Measurements from ENCODE around the gene PCNX3.
"Not testable (repeated sequence)": the region's sequence is repeated elsewhere in the genome, so short reads cannot be mapped to it uniquely, and the experiment has no call there.

Gene PCNX3

DNA sequence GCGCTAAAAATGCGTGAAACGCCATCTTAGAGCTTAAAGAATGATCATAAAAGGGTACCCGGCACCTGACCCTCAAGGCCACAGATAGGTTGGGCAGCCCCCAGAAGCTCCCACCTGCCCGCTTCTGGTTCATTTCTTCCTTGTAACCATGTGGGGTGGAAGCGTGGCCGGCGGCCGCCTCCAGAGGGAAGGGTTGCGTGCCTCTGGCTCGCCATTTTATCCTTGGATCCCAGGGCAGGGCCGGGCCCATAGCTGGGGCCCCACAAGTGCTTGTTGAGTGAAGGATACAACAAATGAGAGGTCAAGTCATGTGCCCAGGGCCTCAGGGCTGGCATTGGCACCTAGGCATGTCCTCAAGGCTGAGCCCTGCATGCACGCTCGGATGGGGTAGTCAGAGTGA, 5.9 kb downstream of the PCNX3 start:
- no peak for DNase-seq

DNA sequence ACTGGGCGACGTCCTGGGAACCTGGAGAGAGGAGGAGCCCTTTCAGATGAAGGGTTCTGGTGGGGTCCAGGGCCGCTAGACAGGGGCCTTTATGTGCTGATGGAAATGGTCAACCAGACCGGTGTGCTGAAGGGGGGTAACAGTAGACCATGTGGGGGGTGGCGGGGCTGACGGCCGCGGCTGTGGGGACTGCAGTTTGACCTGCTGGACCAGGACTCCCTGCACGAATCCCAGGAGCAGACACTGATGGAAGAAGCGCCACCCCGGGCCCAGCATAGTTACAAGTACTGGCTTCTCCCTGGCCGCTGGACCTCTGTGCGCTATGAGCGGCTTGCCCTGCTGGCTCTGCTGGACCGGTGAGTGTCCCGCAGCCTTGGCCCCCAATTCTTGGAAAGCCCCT, 6.4 kb downstream of the PCNX3 start:
- DNase-seq = no peak

DNA sequence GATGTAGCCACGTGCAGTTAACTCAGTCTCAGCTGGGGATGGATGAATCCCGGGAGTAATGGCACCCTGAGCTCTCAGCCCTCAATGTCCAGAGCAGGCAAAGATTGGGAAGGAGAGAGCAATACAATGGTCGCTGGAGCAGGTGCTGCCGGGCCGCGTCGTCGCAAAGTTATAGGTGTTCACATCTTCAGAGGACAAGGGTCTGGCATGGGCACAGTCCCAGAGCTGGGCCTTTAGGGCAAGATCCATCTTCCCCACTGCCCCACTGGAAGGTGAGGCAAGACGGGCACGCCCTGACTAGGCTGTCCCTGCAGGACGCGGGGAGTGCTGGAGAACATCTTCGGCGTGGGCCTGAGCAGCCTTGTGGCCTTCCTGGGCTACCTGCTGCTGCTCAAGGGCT, 7.6 kb downstream of the PCNX3 start:
- no peak for DNase-seq

DNA sequence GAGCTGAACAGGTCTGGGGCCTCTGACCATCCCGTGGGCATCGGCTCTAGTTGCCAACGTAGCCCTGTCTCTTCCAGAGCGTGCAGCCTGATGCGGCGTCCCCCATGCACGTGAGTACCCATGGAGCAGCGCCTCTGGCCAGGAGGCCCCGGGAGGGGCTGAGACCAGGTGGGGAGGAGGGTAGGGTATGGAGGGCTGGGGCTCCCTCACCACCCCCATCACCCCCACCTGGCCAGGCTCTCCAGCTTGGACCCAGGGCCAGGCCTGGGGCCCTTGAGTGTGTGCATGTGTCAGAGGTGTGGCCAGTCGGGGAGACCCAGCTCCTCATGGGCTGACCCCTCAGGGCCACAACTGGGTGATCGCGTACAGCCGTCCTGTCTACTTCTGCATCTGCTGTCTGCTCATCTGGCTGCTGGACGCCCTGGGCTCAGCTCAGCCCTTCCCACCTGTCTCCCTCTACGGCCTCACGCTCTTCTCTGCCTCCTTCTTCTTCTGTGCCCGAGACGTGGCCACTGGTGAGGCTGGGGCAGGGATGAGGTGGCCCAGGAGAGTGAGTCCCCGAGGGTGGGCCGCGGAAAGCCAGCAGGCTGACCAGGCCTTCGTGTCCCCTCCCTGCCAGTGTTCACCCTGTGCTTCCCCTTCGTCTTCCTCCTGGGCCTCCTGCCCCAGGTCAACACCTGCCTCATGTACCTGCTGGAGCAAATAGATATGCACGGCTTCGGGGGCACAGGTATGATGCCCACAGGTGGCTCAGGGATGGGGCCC, 8.5 kb downstream of the PCNX3 start:
- DNase-seq = no peak

DNA sequence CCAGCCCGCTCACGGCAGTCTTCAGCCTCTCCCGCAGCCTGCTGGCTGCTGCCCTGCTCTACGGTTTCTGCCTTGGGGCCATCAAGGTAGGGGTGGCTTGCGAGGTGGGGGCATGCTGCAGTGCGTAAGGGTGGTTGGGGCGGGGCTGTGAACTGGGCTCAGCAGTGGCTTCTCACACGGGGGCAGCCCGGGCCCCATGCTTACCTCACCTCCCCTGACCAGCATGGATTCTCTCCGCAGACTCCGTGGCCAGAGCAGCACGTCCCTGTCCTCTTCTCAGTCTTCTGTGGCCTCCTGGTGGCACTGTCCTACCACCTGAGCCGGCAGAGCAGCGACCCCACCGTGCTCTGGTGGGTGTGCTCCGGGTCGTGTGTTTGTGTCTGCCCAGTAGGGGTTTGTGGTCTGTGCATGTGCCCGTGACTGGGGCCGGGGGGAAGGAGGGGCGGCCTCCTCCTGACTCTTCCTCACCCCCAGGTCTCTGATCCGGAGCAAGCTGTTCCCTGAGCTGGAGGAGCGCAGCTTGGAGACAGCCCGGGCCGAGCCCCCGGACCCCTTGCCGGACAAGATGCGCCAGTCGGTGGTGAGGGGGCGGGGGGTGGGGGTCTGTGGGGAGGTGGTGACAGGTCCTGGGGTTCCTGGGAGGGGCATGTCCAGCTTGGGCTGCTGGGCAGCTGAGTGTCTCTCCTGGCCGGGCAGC, 9.5 kb downstream of the PCNX3 start:
- DNase-seq = no peak

DNA sequence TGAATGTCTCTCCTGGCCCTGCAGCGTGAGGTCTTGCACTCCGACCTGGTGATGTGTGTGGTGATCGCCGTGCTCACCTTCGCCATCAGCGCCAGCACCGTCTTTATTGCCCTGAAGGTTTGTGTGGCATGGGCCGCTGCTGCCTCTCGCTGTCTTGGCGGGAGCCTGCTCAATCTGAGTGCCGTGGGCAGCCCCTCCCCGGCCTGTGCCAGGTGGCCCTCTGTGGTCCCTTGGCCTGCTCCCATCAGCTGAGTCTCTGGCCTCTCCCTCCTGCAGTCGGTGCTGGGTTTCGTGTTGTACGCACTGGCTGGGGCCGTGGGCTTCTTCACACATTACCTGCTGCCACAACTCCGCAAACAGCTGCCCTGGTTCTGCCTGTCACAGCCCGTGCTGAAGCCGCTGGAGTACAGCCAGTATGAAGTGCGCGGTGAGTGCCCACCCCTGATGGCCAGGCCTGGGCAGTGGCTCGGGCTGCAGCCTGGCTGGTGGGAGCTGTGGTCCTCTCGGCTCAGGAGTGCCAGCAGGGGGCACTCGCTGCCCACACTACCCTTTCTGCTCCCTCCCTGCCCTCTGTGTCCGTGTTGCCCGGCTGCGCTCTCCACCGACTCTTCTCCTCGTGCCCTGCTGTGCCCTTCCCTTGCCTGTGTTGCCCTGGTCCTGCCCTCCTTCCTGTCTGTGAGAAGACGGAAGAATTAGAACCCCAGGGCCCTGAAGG, 10.2 kb downstream of the PCNX3 start:
- no peak for DNase-seq

DNA sequence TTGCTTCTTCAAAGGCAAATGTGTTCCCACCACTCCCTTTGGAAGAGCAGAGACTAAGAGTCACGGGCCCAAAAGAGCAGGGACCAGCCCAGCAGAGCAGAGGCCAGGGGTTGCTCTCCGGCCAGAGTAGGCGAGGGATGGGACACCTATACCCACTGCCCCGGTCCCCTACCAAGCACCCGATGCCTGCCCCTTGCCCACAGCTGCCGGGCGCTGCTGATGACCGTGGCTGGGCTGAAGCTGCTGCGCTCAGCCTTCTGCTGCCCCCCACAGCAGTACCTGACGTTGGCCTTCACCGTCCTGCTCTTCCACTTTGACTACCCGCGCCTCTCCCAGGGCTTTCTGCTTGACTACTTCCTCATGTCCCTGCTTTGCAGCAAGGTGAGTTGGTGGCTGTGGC, 11.6 kb downstream of the PCNX3 start:
- DNase-seq = no peak

DNA sequence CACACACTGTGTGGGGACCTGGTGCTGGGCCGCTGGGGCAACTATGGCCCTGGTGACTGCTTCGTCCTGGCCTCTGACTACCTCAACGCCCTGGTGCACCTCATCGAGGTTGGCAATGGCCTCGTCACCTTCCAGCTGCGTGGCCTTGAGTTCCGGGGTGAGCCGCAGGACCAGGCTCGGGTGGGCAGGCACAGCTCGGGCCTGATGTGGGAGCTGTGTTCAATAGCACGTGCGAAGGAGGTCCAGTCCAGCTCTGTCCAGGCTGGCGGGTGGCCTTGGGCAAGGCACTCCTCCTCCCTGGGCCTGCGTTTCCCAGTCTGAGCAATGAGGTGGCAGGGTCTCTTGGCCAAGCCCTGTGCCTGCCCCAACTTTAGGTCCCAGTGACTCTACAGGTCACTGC, 14.0 kb downstream of the PCNX3 start:
- DNase-seq = no peak

DNA sequence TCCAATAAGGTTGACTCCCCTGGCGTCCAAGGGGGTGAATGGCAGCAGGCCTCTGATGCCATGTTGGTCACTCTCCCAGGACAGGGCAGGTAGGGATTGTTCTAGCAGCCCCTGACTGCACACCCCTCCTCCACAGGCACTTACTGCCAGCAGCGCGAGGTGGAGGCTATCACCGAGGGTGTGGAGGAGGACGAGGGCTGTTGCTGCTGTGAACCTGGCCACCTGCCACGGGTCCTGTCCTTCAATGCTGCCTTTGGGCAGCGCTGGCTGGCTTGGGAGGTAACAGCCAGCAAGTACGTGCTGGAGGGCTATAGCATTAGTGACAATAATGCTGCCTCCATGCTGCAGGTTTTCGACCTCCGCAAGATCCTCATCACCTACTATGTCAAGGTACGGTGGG, 14.6 kb downstream of the PCNX3 start:
- DNase-seq = no peak

DNA sequence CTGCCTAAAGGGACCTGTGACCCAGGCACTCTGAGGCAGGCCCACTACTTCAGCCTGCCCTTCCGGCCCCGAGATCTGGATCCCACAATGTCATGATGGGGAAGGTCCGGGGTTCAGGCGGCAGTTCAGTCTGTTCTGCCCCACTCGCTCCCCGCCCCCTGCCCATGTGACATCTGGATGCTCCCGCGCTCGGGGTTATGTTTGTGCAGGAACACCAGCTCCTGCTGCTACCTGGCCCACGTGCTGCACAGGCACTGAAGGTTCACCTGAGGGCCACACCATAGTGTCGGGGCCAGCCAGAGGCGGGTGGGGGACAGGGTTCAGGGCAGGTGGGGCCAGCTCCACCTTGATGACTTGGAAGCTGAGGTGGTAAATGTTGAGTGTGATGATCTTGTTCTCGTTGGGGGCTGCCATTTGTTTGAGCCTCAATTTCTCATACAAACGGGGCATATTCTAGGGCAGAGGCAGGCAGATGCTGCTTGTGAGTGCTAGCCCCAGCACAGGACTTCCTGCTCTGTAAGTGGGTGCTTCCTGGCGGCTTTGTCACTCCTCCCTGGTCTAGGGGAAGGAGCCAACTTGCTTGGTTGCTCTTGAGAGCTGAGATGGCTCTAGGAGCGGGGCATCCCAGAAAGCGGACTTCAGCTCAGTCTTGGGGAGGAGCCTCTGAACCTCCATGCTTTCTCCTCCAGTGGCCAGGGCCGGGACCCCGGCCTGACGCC, 18.0 kb downstream of the PCNX3 start:
- no peak for DNase-seq

DNA sequence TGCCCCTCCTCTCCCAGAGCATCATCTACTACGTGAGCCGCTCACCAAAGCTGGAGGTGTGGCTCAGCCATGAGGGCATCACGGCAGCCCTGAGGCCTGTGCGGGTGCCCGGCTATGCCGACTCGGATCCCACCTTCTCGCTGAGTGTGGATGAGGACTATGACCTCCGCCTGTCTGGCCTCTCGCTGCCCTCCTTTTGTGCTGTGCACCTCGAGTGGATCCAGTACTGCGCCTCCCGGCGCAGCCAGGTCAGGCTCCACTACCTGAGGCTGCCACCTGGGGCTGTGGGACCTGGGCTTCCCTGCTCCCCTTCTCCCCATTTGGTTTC, 18.5 kb downstream of the PCNX3 start:
- DNase-seq = no peak

DNA sequence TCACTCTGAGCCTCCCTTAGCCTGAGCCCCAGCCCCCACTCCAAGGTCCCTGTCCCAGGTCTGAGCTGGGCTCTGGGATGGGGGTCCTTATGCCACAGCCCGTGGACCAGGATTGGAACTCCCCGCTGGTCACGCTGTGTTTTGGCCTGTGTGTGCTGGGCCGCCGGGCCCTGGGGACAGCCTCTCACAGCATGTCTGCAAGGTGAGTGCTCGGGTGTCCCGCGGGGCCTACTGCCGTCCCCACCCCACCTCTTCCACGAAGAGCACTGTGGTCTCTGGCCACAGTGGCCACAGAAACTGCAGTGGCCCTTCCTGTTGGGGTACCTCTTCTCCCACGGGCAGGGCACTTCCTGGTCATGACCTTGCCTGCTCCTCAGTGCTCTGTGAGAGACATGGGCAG, 18.9 kb downstream of the PCNX3 start:
- DNase-seq = no peak

DNA sequence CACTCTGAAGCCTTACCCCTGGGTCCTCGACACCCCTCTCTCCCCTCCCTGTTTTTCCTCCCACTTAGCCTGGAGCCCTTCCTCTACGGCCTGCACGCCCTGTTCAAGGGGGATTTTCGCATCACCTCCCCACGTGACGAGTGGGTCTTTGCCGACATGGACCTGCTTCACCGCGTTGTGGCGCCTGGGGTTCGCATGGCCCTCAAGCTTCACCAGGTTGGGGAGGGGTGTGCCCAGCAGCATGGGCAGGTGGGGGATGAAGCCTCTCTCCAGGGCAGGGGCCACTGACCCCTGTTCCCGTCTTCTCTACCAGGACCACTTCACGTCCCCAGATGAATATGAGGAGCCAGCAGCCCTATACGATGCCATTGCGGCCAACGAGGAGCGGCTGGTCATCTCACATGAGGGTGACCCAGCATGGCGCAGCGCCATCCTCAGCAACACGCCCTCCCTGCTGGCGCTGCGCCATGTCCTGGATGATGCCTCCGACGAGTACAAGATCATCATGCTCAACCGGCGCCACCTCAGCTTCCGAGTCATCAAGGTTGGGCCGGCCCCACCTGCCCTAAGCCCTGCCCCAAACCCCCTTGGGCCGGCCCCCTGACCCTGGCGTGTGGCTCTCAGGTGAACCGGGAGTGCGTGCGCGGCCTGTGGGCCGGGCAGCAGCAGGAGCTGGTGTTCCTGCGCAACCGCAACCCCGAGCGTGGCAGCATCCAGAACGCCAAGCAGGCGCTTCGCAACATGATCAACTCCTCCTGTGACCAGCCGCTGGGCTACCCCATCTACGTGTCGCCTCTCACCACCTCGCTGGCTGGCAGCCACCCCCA, 19.5 kb downstream of the PCNX3 start:
- DNase-seq = no peak

DNA sequence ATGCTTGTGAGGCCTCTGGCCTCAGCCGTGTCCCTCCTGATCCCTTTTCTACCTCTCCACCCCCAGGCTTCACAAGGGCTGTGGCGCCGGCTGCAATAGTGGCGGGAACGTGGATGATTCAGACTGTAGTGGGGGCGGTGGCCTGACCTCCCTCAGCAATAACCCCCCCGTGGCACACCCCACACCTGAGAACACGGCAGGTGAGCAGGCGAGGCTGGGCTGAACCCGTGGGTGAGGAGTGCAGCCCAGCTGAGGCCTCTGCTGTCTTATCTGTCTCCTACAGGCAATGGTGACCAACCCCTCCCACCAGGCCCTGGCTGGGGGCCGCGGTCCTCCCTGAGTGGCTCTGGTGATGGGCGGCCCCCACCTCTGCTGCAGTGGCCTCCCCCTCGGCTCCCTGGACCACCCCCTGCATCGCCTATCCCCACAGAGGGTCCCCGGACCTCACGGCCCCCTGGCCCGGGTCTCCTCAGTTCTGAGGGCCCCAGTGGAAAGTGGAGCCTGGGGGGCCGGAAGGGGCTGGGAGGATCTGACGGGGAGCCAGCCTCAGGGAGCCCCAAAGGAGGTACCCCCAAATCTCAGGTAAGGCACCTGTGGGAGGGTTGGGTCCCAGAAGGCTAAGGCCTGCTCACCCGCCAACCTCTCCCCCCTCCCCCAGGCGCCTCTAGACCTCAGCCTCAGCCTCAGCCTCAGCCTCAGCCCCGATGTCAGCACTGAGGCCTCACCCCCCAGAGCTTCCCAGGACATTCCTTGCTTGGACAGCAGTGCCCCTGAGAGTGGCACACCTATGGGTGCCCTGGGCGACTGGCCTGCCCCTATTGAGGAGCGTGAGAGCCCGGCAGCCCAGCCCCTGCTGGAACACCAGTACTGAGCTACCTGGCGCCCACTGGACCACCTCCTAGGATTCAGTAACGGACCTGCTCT, 20.8 kb downstream of the PCNX3 start:
- no peak for DNase-seq

DNA sequence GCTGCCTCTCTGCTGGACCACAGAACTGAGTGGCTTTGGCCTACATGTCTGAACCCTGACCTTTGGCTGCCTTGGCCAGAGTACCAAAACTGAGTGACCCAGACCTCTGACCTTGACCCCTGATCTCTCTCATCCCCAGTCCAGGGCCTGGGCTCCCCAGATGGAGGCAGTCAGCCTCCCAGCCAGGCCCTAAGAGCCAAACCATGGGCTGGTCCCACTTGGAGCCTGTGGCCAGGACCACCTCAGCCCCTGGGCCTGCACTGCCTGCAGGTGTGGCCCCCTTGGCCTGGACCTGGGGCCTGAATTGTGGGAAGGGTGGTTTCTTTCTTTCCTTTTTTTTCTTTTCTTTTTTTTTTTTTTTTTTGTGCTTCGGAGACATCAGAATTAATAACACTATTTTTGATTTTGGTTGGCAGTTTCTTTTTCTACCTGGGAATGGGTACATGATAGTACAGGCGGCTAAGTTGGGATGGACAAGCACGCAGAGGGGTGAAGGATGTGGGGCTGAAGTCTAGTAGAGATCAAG, 21.5 kb downstream of the PCNX3 start:
- DNase-seq = no peak

DNA sequence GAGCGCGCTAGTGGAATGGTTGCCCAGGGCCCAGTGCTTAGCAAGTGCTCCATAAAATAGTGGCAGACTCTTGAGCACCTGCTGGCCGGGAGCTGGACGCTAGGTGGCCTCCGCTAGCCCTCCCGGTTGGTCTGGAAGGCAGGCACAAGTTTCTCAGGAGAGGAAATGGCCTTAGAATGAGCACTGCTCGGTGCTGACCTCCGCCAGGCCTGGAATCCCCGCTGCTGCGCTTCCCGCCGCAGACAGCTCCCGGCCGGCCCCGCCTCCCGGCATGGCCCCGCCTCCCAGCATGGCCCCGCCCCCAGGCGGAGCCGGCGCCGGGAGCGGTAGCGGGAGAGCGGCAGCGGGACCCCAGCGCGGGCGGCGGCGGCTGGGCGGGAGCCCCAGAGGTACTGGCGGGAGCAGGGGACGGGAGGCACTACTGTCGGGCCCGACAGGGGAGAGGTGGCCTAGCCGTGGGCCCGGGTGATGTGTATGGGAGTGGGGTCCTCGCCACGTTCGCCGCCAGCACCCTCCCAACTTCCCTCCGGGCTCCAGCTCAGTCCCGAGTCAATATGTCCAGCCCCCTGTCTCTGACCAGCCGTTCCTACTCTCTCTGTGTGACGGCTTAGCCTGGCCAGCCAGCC, 22.3 kb downstream of the PCNX3 start, which contains the start of gene SIPA1:
Gene SIPA1, plus strand, starts transcription at position 308 of the 626 bp plus-strand sequence. CDS start 2,821 bp downstream, outside the sequence.
- DNase-seq = peak; percentile 82

DNA sequence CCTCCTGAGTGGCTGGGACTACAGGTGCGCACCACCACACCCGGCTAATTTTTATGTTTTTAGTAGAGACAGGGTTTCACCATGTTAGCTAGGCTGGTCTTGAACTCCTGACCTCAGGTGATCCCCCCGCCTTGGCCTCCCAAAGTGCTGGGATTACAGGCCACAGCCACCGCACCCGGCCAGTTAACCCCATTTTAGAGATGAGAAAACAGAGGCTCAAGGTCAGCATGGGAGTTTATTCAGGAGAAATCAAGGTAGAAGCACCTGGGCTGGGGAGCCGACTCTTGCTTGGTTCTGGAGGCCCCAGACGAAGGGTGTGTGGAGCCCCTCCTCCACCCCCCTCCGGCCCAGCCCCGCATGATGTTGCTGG, 23.6 kb downstream of the PCNX3 start:
- not testable (repeated sequence) for DNase-seq

DNA sequence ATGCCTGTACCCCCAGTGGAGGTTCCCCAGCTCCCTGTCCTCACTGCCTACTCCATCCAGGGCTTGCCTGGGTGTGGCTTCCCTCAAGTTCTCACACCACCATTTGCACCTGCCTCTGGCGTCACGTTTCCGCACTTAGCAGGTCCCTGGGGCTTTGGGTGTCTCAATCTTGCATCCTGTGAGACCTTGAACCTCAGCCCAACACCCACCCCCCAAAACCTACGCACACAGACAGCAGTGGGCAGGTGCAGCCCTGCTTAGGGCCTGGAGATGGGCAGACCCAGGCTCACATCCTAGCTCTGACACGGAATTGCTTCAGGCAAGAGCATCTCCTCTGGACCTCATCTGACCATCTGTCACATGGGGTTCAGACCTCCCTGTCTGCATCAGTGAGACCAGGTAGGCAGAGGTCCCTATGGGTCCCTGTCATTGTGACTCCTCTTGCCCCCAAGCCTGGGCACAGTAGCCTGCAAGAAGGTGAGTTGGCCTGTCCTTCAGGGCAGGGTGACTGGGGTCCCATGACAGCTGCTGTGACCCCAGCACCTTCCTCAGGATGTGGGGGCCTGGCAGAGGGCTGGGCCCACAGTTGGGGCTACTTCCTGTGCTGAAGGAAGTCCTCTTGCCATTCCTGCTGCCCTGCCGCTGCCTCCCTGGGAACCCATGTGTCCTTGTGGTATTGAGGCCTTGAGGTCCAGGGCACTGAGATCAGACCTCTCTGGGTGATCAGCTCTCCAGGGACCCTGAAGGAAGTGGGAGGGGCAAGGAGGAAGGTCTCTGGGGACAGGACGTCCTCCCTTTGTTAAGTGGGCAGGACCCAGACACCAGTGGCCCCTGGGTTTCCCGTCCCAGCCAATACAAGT, 24.3 kb downstream of the PCNX3 start:
- no peak for DNase-seq

DNA sequence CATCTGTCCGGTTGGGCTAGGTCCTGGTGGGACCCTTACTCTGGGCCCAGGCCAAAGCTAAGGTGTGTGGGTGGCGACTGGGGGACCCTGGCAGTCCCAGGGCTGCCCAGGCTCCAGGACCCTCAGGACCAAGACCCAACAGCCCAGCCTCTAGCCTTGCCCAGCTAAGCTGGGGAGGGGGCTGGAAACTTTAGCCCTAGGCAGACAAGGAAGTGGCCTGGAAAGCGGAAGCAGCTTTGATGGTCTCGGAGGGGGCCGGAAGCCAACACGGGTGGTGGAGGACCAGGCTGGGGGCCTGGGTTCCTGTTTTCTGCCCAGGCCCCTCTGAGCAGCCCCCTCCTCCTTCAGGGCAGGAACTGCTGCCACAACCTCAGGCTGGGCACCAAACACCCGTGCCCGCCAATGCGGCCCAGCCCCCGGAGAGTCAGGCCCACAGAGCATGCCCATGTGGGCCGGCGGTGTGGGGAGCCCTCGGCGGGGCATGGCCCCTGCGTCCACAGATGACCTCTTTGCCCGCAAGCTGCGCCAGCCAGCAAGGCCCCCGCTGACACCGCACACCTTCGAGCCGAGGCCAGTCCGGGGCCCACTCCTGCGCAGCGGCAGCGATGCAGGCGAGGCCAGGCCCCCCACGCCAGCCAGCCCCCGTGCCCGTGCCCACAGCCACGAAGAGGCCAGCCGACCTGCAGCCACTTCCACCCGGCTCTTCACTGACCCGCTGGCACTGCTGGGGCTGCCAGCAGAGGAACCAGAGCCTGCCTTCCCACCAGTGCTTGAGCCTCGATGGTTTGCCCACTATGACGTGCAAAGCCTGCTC, 25.1 kb downstream of the PCNX3 start:
- DNase-seq = no peak
